Cardiac muscle cell (in vitro differentiated cells and primary cell): Measurements from ENCODE around the gene FKBP5. TPM values are rescaled to one million over a fixed set of nuclear protein-coding genes. Genes with fewer than 3 reads are reported as not detected.
A peak's percentile ranks its signal among the peaks of the same experiment; 100 is the strongest.
"Not testable (repeated sequence)": the region's sequence is repeated elsewhere in the genome, so short reads cannot be mapped to it uniquely, and the experiment has no call there.

Experiments used
- DNase-seq, 2 donors: peaks; one replicate each; pipeline versions ENCODE4 v3.0.0 to v3.0.0-alpha.2; 2010 to 2017; ENCODE audit warnings: low read depth in 1 of 2, low spot score in 1 of 2
- H3K27ac ChIP-seq: fragments of 200-600 bp; sonication (generic); 2 replicates; pipeline ENCODE4 v1.5.1; 2016
- H3K27me3 ChIP-seq: fragments of 200-600 bp; sonication (generic); 2 replicates; pipeline ENCODE4 v1.6.0; 2016; ENCODE audit warnings: control low read depth
- H3K36me3 ChIP-seq: fragments of 200-600 bp; sonication (generic); 2 replicates; pipeline ENCODE4 v1.5.1; 2016; ENCODE audit warnings: control low read depth
- H3K4me1 ChIP-seq: fragments of 200-600 bp; sonication (generic); 2 replicates; pipeline ENCODE4 v1.8.1; 2017; ENCODE audit warnings: low read depth, mild to moderate bottlenecking, mixed run types
- H3K4me3 ChIP-seq: fragments of 200-600 bp; sonication (generic); 2 replicates; pipeline ENCODE4 v1.5.1; 2016; ENCODE audit warnings: mild to moderate bottlenecking
- H3K9me3 ChIP-seq: fragments of 200-600 bp; sonication (generic); 2 replicates; pipeline ENCODE4 v1.5.1; 2017; ENCODE audit warnings: low read depth, mild to moderate bottlenecking, control low read depth
- CTCF ChIP-seq: IDR thresholded peaks from 2 replicates; pipeline ENCODE4 v1.5.1; 2012; ENCODE audit warnings: low read depth, mild to moderate bottlenecking, low read length
- polyA plus RNA-seq: library from polyadenylated mRNA; unstranded; fragments of >200 nt; fragmentation: Nextera tagmentation; extraction: Ambion mirVana; gene quantifications from 2 replicates; pipeline ENCODE4 v1.2.1, GENCODE V29; 2016
- total RNA-seq: library from RNA; depleted of rRNA; stranded (reverse); fragments of >200 nt; gene quantifications from 2 replicates; pipeline ENCODE4 v1.2.3, GENCODE V29; 2016

Gene FKBP5
- total and polyA plus RNA-seq, 2 experiments from 2014 or later = 32.4 to 53.0 TPM

DNA sequence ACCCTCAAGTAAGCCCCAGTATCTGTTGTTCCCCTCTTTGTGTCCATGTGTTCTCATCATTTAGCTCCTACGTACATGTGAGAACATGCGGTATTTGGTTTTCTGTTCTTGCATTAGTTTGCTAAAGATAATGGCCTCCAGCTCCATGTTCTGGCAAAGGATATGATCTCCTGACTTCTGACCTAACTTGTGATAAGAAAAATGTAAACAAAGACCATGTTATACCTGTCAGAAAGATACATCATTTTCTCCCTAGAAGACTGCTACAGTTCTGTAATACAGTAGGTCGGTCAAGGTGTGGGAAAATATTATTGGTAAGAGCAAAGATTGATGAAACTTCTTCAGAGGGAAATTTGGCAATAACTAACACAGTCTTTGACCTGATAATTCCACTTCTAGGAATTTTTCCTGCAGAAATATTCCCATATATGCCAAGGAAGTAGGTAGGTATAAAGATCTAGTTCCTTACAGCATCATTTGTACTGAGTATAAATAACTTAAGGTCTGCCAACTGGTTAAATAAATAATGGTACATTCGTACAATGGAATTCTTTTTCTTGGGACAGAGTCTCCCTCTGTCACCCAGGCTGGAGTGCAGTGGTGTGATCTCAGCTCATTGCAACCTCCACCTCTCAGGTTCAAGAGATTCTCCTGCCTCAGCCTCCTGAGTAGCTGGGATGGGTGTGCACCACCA is 19.1 kb upstream of the FKBP5 start:
- H3K36me3 ChIP-seq = no peaks in the 10 kb centered on the region
- H3K4me1 ChIP-seq = no peaks in the 10 kb centered on the region
- H3K27ac ChIP-seq = no peak overlapping the region
- no peaks in the 10 kb centered on the region for H3K9me3 ChIP-seq
- no peak for DNase-seq
- no peak overlapping the region for H3K4me3 ChIP-seq
- H3K27me3 ChIP-seq = no peaks in the 10 kb centered on the region
- TF ChIP-seq CTCF = no peak

DNA sequence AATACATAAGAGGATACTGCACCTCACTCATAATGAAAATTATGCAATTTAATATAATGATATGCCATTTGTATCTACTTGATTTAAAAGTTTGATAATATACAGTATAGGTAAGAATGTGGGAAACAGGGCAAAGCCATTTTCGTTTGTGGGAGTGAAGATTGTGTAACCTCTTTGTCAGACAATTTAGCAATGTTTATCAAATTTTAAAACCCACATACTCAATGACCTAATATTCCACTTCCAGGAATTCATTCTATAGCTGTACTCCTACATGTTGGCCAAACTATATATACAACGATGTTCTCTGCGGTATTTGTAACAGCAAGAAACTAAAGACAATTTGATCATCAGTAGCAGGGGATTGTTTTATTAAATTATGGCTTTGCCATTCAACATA is 17.8 kb upstream of the FKBP5 start:
- H3K4me3 ChIP-seq = no peak overlapping the region
- H3K36me3 ChIP-seq = no peaks in the 10 kb centered on the region
- peak in 1 of 2 donors; percentile 80 for DNase-seq
- H3K27me3 ChIP-seq = no peaks in the 10 kb centered on the region
- TF ChIP-seq CTCF = no peak
- no peaks in the 10 kb centered on the region for H3K4me1 ChIP-seq
- H3K27ac ChIP-seq = no peak overlapping the region
- H3K9me3 ChIP-seq = no peaks in the 10 kb centered on the region

GRCh38 chr6:35703554-35703953 is 14.8 kb upstream of the FKBP5 start:
- Histone ChIP-seq H3K27me3 (no peaks in the 10 kb centered on the region), H3K4me3 (no peak overlapping the region), H3K4me1 (no peaks in the 10 kb centered on the region), H3K36me3 (no peaks in the 10 kb centered on the region), H3K9me3 (no peaks in the 10 kb centered on the region), H3K27ac (no peak overlapping the region)
- no peak for TF ChIP-seq CTCF
- DNase-seq = no peak

DNA sequence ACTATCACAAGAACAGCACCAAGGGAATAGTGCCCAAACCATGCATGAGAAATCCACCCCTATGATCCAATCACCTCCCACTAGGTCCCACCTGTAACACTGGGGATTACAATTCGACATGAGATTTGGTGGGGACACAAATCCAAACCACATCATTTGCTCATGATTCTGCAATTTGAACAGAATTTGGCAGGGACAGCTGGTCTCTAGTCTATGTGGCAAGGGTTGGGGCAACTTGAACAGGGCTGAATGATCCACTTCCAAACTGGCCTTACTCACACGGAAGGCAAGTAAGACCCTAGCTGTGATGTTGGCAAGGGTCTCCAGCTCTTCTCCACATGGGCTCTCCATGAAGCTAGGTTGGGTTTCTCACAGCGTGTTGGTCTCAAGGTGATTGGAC is 10.1 kb upstream of the FKBP5 start:
- Histone ChIP-seq H3K9me3 (no peaks in the 10 kb centered on the region), H3K4me1 (no peaks in the 10 kb centered on the region), H3K27ac (no peak overlapping the region), H3K4me3 (no peak overlapping the region), H3K36me3 (no peaks in the 10 kb centered on the region), H3K27me3 (no peaks in the 10 kb centered on the region)
- no peak for TF ChIP-seq CTCF
- DNase-seq = no peak

DNA sequence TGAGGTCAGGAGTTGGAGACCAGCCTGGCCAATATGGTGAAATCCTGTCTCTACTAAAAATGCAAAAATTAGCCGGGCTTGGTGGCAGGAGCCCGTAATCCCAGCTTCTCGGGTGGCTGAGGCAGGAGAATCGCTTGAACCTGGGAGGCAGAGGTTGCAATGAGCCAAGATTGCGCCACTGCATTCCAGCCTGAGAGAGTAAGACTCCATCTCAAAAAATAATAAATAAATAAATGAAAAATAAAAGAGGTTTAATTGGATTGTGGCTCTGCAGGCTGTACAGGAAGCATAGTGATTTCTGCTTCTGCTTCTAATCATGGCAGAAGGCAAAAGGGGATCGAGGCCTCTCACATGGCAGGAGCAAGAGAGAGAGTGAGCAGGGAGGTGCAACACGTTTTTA is 9.7 kb upstream of the FKBP5 start:
- not testable (repeated sequence) for H3K36me3 ChIP-seq, H3K9me3 ChIP-seq

GRCh38 chr6:35694462-35694861 is 5.7 kb upstream of the FKBP5 start:
- Histone ChIP-seq H3K4me1 (peaks cover 4% of the 10 kb centered on the region), H3K27ac (no peak overlapping the region), H3K4me3 (no peak overlapping the region), H3K27me3 (no peaks in the 10 kb centered on the region), H3K9me3 (no peaks in the 10 kb centered on the region), H3K36me3 (no peaks in the 10 kb centered on the region)
- no peak for TF ChIP-seq CTCF
- no peak for DNase-seq

More for the DNA sequence above, 9.7 kb upstream of the FKBP5 start:
- not testable (repeated sequence) for H3K4me3 ChIP-seq, H3K27me3 ChIP-seq, H3K27ac ChIP-seq, H3K4me1 ChIP-seq
- DNase-seq = peak in 1 of 2 donors; percentile 56
